ENCODE data around the gene TGFBR3. TPM values are rescaled to one million over a fixed set of nuclear protein-coding genes. Genes with fewer than 3 reads are reported as not detected.

TGFBR3 gene
- total RNA-seq, 1 donor from 2014 or later = 0.60 TPM

GRCh38 chr1:91851130-91852010, 34.6 kb downstream of the TGFBR3 start:
- DNase-seq (no peak), ATAC-seq (ENCODE audit: low read depth) (no peak)
- H3K4me1 Mint-ChIP-seq = no peaks in the 10 kb centered on the region
- no peak overlapping the region for H3K4me3 Mint-ChIP-seq
- POLR2A ChIA-PET = no interaction called here
- intact Hi-C loops (cut with micrococcal nuclease) = no loop called here
- H3K36me3 Mint-ChIP-seq (ENCODE audit: low read depth) = no peaks in the 10 kb centered on the region
- no peaks in the 10 kb centered on the region for H3K27me3 Mint-ChIP-seq
- CTCF ChIA-PET = no interaction called here
- H3K27ac Mint-ChIP-seq = no peak overlapping the region
- TF ChIP-seq CTCF (IDR thresholded peaks at IDR 0.05) = no peak
- peaks cover 4% of the 10 kb centered on the region for H3K9me3 Mint-ChIP-seq

GRCh38 chr1:91850708-91851107, 35.2 kb downstream of the TGFBR3 start:
- CTCF ChIA-PET = no interaction called here
- H3K27me3 Mint-ChIP-seq = no peaks in the 10 kb centered on the region
- H3K9me3 Mint-ChIP-seq = peaks cover 4% of the 10 kb centered on the region
- H3K36me3 Mint-ChIP-seq (ENCODE audit: low read depth) = no peaks in the 10 kb centered on the region
- DNase-seq = no peak
- H3K4me1 Mint-ChIP-seq = no peaks in the 10 kb centered on the region
- H3K4me3 Mint-ChIP-seq = no peak overlapping the region
- intact Hi-C loops (cut with micrococcal nuclease) = no loop called here
- ATAC-seq (ENCODE audit: low read depth) = no peak
- H3K27ac Mint-ChIP-seq = no peak overlapping the region
- POLR2A ChIA-PET = no interaction called here
- no peak for TF ChIP-seq CTCF (IDR thresholded peaks at IDR 0.05)

- DNase-seq = no peak
- H3K27ac Mint-ChIP-seq = no peak overlapping the region
- no peaks in the 10 kb centered on the region for H3K9me3 Mint-ChIP-seq
- H3K4me1 Mint-ChIP-seq = no peaks in the 10 kb centered on the region
- no peaks in the 10 kb centered on the region for H3K27me3 Mint-ChIP-seq
- H3K4me3 Mint-ChIP-seq = no peak overlapping the region
- no peaks in the 10 kb centered on the region for H3K36me3 Mint-ChIP-seq (ENCODE audit: low read depth)
- CTCF ChIA-PET = no interaction called here
- POLR2A ChIA-PET = no interaction called here
- ATAC-seq (ENCODE audit: low read depth) = no peak
- no peak for TF ChIP-seq CTCF (IDR thresholded peaks at IDR 0.05)
- intact Hi-C loops (cut with micrococcal nuclease) = no loop called here
Measured at GRCh38 chr1:91847851-91848250, 38.1 kb downstream of the TGFBR3 start.

GRCh38 chr1:91846639-91847013, 39.3 kb downstream of the TGFBR3 start:
- Mint-ChIP-seq H3K27ac (no peak overlapping the region), H3K9me3 (no peaks in the 10 kb centered on the region), H3K36me3 (ENCODE audit: low read depth) (no peaks in the 10 kb centered on the region), H3K27me3 (no peaks in the 10 kb centered on the region), H3K4me3 (no peak overlapping the region), H3K4me1 (no peaks in the 10 kb centered on the region)
- no peak for DNase-seq
- TF ChIP-seq CTCF (IDR thresholded peaks at IDR 0.05) = no peak
- no peak for ATAC-seq (ENCODE audit: low read depth)
- ChIA-PET POLR2A (no interaction called here), CTCF (no interaction called here)
- intact Hi-C loops (cut with micrococcal nuclease) = no loop called here

DNA sequence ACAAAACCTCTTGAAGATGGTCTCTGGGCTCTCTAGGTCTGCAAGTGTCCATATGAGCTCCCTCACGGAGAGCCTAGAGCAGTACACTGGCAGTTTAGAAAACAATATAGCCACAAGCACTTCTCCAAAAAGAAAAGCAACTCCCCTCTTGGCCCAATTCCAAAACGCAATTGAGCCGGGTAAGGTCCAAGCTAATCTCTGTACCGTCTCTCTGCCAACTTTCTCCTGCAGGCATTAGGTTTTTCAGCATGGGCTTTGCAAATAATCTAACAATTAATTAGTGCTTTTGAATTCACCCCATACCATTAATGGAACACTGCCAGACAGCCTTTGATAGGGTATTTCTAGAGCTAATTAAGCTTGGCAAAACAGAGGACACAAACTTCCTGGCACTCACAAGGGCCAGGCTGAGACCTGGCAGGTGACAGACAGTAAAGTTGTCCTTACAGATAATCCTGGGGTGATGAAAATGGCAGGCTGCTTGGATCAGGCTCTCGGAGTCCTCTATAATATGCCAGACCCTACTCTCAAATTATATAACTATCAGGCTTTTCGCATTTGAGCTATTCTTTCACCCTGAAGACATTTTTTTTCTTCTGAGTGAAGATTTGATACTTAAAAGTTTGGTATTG, 39.8 kb downstream of the TGFBR3 start:
- no peak for ATAC-seq (ENCODE audit: low read depth)
- Mint-ChIP-seq H3K4me3 (no peak overlapping the region), H3K36me3 (ENCODE audit: low read depth) (no peaks in the 10 kb centered on the region), H3K27me3 (no peaks in the 10 kb centered on the region), H3K4me1 (no peaks in the 10 kb centered on the region), H3K27ac (no peak overlapping the region), H3K9me3 (no peaks in the 10 kb centered on the region)
- intact Hi-C loops (cut with micrococcal nuclease) = no loop called here
- ChIA-PET CTCF (no interaction called here), POLR2A (no interaction called here)
- no peak for DNase-seq
- no peak for TF ChIP-seq CTCF (IDR thresholded peaks at IDR 0.05)

Data from activated B cell treated with CpG ODN at 0.5 μM for 24 hours (primary cell).